ENCODE data around the gene QDPR.
"Not testable (repeated sequence)": the region's sequence is repeated elsewhere in the genome, so short reads cannot be mapped to it uniquely, and the experiment has no call there.

Gene QDPR

DNA sequence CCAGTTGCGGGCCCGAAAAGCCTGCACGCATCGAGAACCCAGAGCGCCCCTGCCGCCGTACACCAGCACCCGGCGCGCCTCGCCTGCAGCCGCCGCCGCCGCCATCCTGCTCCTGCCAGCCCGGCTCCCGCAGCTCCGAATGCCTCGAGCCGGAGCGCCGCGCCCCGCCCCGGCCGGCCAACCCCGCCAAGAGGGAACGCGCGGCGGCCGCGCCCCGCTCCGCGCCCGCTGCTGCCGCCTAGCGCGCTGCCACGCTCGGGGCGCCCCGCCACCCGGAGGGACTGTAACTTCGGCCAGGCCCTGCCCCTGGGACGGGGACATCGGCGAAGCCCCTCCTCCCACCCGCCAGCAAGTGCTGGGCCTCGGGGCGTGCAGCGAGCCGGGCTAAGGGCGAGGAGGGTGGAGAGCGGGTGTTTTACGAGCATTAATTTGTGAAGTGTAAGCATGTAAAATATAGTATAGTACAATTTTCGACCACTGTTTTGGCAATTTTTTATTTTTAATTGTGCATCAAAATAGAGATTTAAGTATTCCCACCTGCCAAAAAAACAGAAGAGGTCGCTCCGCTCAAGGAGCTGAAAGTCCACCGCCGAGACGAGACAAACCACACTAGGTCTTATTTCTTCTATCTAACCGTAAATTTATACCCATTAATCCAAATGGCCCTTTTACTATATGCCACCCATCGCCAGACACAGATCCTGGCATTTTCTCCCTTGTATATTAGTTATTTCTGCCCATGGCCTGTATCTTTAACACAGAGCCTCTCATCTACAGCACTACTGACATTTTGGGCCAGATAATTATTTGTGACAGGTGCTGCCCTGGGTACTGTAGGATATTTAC lies at the start of gene QDPR:
Gene QDPR (minus strand): TSS at position 141 of the 846 bp plus-strand sequence. CDS start 36 bp downstream, at position 105.
- FAIRE-seq = no peak

DNA sequence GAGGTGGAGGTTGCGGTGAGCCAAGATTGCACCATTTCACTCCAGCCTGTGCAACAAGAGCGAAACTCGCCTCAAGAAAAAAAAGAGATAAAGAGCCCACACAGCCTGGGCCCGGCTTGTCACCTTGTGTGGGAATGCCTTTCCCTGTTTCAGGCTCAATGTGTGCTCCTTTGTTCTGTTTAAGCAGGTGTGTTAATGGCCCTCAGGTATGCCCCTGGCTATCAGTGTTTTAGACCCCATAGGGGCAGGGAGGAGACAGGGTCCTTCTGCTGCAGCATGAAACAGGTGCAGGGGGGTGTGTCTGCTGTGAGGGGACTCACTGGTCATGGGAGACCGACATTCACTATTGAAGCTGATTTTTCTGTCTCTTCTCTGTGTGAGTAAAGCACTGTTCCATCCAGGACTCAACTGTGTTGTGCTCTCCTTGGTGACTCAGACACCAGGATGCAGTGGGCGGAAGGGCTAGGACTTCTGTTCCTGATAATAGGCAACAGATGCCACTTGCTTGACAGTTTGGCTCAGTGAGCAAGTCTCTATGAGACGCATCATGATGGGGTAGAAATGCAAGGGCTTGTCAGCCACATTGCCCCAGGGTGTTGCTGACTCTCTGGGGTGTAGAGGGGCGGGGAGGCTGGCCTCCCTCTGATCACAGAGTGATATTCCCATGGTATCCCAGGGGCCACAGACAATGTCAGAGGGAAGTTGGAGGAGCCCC lies 49.5 kb upstream of the QDPR start:
- FAIRE-seq = no peak

DNA sequence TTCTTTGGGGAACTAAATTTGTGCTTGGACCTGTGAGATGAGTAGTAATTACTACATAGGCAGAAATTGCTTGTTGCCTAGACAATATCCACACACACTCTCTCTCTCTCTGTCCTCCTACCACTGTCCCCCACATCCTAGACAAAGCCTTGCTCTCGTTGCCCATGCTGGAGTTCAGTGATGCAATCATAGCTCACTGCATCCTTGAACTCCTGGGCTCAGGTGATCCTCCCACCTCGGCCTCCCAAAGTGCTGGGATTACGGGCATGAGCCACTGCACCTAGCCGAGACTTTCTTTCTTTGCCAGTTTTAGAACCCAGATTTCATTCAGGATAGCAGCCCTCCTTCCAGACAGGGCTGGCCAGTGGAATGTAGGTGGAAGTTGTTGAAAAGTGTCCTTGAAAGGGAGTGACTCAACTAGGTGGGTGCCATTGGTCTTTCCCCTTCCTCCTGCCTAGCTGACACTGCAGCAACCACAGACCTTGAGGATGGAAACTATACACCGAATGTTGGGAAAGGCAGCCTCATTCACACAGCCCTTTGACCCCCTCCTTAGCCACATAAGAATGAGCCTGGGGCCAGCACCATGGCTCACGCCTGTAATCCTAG lies 48.3 kb upstream of the QDPR start:
- FAIRE-seq = no peak

GRCh38 chr4:17559709-17560048 lies 47.8 kb upstream of the QDPR start:
- FAIRE-seq = no peak

DNA sequence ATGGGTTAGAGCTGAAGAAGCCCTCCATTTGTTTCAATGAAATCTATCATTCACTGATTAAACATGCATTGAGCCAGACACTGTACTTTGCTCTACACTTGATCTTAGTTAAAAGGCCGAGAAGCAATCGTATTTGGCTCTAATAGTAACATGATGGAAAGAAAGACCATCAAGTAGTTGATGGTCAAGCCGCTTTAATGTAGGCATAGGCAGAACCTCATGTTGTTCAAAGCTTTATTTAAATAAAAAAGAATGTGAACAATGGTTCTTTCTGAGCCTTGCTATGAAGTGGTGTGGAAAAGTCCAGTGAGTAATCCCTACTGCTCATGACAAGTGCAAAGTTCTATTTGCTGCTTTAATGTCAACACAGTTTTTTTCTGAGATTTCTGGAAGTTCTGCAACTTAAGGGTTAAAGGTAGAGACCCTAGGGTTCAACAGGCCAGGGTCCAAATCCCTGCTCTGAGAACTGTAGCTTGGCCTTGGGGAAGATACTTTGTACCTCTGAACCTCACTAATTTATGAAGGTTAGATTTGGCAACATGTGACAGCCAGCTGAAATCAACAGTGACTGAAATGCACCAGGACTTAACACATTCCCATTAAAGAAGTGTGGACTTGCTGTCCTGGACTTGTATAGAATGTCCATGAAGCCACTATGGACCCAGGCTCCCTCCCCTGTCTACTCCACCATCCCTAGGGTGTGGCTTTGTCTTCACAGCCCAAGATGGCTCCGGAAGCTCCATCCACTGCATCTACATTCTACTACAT lies 47.2 kb upstream of the QDPR start:
- no peak for FAIRE-seq

GRCh38 chr4:17557880-17558279 lies 46.0 kb upstream of the QDPR start:
- FAIRE-seq = no peak

- no peak for FAIRE-seq
Observed at GRCh38 chr4:17556498-17556897, 44.6 kb upstream of the QDPR start.

GRCh38 chr4:17554568-17554967 lies 42.7 kb upstream of the QDPR start:
- FAIRE-seq = no peak

- FAIRE-seq = no peak
Observed at GRCh38 chr4:17552427-17552826, 40.5 kb upstream of the QDPR start.

DNA sequence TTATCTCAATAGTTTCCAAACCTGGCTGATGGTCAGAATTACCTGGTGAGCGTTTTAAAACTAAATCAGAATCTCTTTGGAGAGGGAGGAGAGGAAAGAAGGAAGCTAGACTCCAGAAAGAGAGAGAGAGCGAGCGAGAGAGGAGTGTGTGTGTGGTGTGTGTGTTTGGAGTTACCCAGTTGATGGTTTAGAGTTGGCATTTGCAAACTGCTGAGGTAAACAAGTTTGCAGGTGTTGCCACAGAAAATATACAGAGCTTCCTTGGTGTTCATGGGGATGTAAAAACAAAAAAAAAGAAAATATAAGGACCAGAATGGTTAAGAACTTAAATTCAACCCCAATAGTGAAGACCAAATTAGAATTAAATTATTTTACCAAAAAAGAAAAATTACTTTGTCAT lies 38.7 kb upstream of the QDPR start:
- no peak for FAIRE-seq

DNA sequence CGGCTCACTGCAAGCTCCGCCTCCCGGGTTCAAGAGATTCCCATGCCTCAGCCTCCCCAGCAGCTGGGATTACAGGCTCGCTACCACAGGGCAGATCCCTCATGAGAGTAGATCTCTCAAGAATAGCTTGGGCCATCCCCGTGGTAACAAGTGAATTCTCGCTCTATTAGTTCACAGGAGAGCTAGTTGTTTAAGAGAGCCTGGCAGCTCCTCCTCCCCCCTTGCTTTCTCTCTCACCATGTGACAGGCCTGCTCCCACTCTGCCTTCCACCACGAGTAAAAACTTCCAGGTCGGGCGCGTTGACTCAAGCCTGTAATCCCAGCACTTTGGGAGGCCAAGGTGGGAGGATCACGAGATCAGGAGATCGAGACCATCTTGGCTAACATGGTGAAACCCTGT lies 34.8 kb upstream of the QDPR start:
- FAIRE-seq = no peak

GRCh38 chr4:17546222-17546621 lies 34.3 kb upstream of the QDPR start:
- no peak for FAIRE-seq

- FAIRE-seq = no peak
Observed at GRCh38 chr4:17545374-17546140, 33.7 kb upstream of the QDPR start.

DNA sequence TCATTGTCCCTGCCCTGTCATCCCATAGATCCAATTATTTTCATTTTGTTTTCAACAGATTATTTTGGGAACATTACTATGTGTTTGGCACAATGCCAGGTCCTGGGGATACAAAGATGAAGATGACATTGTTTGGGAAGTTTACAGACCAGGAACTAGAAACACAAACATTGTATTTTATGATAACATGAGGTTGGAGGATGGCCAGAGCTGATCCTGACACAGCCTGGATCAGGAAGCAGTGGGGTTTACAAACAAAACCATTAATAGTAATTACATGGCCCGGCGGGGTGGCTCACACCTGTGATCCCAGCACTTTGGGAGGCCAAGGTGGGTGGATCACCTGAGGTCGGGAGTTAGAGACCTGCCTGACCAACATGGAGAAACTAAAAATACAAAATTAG lies 32.9 kb upstream of the QDPR start:
- no peak for FAIRE-seq

DNA sequence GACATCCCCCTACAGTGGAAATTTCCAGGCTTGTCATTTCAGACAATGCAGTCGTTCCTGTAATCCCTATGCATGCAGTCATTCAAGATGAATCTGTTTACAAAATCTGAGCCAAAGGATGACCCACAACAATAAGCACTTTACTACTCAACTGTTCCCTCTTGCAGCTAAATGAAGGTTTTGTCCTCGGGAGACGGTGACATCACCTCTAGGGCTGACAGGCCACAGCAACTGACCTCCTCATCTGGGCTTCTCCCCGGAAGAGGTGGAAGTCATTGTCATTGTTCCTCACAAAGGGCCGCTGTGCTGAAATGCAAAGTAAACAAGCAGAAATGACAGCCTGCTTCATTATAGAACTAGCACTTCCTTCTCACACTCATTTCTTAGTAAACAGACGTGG lies 32.3 kb upstream of the QDPR start:
- no peak for FAIRE-seq

- not testable (repeated sequence) for FAIRE-seq
Observed at GRCh38 chr4:17537060-17537459, 25.2 kb upstream of the QDPR start.

DNA sequence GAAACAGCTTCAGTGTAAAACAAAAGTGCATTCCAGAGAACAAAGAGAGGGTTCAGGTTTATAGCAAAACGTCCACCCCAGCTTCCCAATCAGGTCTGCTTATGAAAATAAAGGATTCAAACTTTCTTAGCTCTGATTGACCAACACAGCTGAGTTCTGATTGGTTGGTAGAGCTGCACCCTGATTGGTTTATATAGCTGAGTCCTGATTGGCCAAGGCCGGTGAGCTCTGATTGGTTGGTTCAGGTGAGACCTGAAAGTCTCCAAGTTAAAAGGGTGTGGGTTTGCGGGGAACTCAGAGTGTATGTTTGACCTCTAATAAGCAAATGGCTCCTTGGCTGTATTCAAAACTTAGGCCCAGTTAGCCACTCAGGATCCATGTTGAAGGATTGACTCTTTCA lies 24.0 kb upstream of the QDPR start:
- FAIRE-seq = no peak

DNA sequence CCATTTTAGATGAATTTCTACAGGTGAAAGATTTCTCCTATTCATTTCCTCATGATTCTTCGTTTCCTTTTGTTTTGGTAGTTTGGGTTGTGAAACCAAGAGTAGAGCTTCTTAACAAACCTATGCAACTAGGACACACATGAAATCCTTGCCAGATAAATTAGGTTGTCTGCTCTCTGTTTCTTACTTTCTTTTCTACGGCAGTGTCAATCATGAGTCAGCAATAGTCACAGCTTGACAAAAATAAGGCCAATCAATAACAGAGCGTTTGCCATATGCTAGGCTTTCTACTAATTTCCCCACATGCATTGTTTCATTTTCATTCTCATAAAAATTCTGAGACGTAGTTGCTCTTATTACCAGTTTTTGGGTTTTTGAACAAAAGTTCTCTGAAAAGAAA lies 23.4 kb upstream of the QDPR start:
- no peak for FAIRE-seq

- no peak for FAIRE-seq
Observed at GRCh38 chr4:17534705-17535104, 22.8 kb upstream of the QDPR start.

- no peak for FAIRE-seq
Observed at GRCh38 chr4:17531538-17532285, 19.8 kb upstream of the QDPR start.

GRCh38 chr4:17528551-17529165 lies 16.8 kb upstream of the QDPR start:
- FAIRE-seq = no peak
